KOPT-K1 (cell line): ENCODE measurements around the gene CTF1.
"Not testable (repeated sequence)": the region's sequence is repeated elsewhere in the genome, so short reads cannot be mapped to it uniquely, and the experiment has no call there.

Experiments used
- H3K27ac ChIP-seq: fragments of 200-600 bp; sonication (generic); 2 replicates; pipeline ENCODE4 v1.5.1; 2016; ENCODE audit warnings: antibody characterized with exemption, mild to moderate bottlenecking, low read depth, low read length; ENCODE audit not compliant: poor library complexity, severe bottlenecking
- H3K36me3 ChIP-seq: fragments of 200-600 bp; sonication (generic); 2 replicates; pipeline ENCODE4 v1.5.1; 2017; ENCODE audit warnings: antibody characterized with exemption, mild to moderate bottlenecking, low read length, moderate library complexity; ENCODE audit not compliant: insufficient read depth
- H3K9me3 ChIP-seq: fragments of 200-600 bp; sonication (generic); 2 replicates; pipeline ENCODE4 v1.5.1; 2017; ENCODE audit warnings: antibody characterized with exemption, low read length, mild to moderate bottlenecking; ENCODE audit not compliant: insufficient read depth, poor library complexity, severe bottlenecking

CTF1 gene

GRCh38 chr16:30876867-30877266 lies 19.5 kb upstream of the CTF1 start:
- Histone ChIP-seq H3K9me3 (no peaks in the 10 kb centered on the region), H3K27ac (peak overlapping the region; percentile 89), H3K36me3 (peaks cover 24% of the 10 kb centered on the region)

- Histone ChIP-seq H3K27ac (peak overlapping the region; percentile 25), H3K36me3 (peaks cover 74% of the 10 kb centered on the region), H3K9me3 (no peaks in the 10 kb centered on the region)
These were observed 13.7 kb upstream of the CTF1 start for GRCh38 chr16:30882429-30883310.

- H3K9me3 ChIP-seq = no peaks in the 10 kb centered on the region
- no peak overlapping the region for H3K27ac ChIP-seq
- H3K36me3 ChIP-seq = peaks cover 84% of the 10 kb centered on the region
These were observed 11.7 kb upstream of the CTF1 start for GRCh38 chr16:30884760-30885159.

GRCh38 chr16:30885196-30885595 lies 11.2 kb upstream of the CTF1 start:
- Histone ChIP-seq H3K27ac (no peak overlapping the region), H3K36me3 (peaks cover 88% of the 10 kb centered on the region), H3K9me3 (no peaks in the 10 kb centered on the region)

- peaks cover 86% of the 10 kb centered on the region for H3K36me3 ChIP-seq
- H3K27ac ChIP-seq = no peak overlapping the region
- H3K9me3 ChIP-seq = no peaks in the 10 kb centered on the region
These were observed 10.3 kb upstream of the CTF1 start for GRCh38 chr16:30886145-30886544.

- Histone ChIP-seq H3K27ac (no peak overlapping the region), H3K9me3 (no peaks in the 10 kb centered on the region), H3K36me3 (peaks cover 75% of the 10 kb centered on the region)
These were observed 8.5 kb upstream of the CTF1 start for GRCh38 chr16:30887927-30888326.

- H3K36me3 ChIP-seq = peaks cover 67% of the 10 kb centered on the region
- no peak overlapping the region for H3K27ac ChIP-seq
- H3K9me3 ChIP-seq = no peaks in the 10 kb centered on the region
These were observed 7.4 kb upstream of the CTF1 start for GRCh38 chr16:30888856-30889499.

GRCh38 chr16:30889721-30890120 lies 6.7 kb upstream of the CTF1 start:
- Histone ChIP-seq H3K27ac (no peak overlapping the region), H3K9me3 (no peaks in the 10 kb centered on the region)

GRCh38 chr16:30891043-30891823 lies 5.2 kb upstream of the CTF1 start:
- H3K36me3 ChIP-seq = peaks cover 45% of the 10 kb centered on the region

More at GRCh38 chr16:30889721-30890120, 6.7 kb upstream of the CTF1 start:
- peaks cover 60% of the 10 kb centered on the region for H3K36me3 ChIP-seq

GRCh38 chr16:30892670-30893416 lies 3.6 kb upstream of the CTF1 start:
- Histone ChIP-seq H3K9me3 (no peaks in the 10 kb centered on the region), H3K27ac (peak overlapping the region; percentile 59)

More at GRCh38 chr16:30891043-30891823, 5.2 kb upstream of the CTF1 start:
- not testable (repeated sequence) for H3K9me3 ChIP-seq, H3K27ac ChIP-seq

GRCh38 chr16:30893417-30893743 lies 3.0 kb upstream of the CTF1 start:
- H3K9me3 ChIP-seq = no peaks in the 10 kb centered on the region
- H3K36me3 ChIP-seq = peaks cover 30% of the 10 kb centered on the region; the same call in 1 of the 2 replicates
- H3K27ac ChIP-seq = peak overlapping the region; percentile 59

More at GRCh38 chr16:30892670-30893416, 3.6 kb upstream of the CTF1 start:
- H3K36me3 ChIP-seq = peaks cover 33% of the 10 kb centered on the region; the same call in 1 of the 2 replicates

- Histone ChIP-seq H3K36me3 (peaks cover 25% of the 10 kb centered on the region; the same call in 1 of the 2 replicates), H3K27ac (peak within 1 kb of the TSS; percentile 59), H3K9me3 (no peaks in the 10 kb centered on the region)
These were observed 2.5 kb upstream of the CTF1 start, which contains the start of gene BCL7C for GRCh38 chr16:30893744-30894539. Gene BCL7C (minus strand): TSS chr16:30894077. CDS start chr16:30893944, 133 bp downstream.

- Histone ChIP-seq H3K36me3 (peaks cover 17% of the 10 kb centered on the region; the same call in 1 of the 2 replicates), H3K27ac (no peak overlapping the region), H3K9me3 (no peaks in the 10 kb centered on the region)
These were observed 1.7 kb upstream of the CTF1 start for GRCh38 chr16:30894540-30895368.
